Mesenchymal stem cell (in vitro differentiated cells and primary cell): ENCODE data around the gene CCL23.
"Not testable (repeated sequence)": the region's sequence is repeated elsewhere in the genome, so short reads cannot be mapped to it uniquely, and the experiment has no call there.

Source experiments
- DNase-seq: peaks from one replicate; pipeline ENCODE4 v3.0.0-alpha.2; 2013
- H2AFZ ChIP-seq: one replicate; pipeline ENCODE4 v1.6.1; 2013; ENCODE audit warnings: low read depth, mild to moderate bottlenecking, control low read depth, inconsistent platforms, low read length, moderate library complexity
- H2AK5ac ChIP-seq: 2 replicates; pipeline ENCODE4 v1.6.1; 2013; ENCODE audit warnings: low read length, moderate library complexity, mild to moderate bottlenecking, inconsistent platforms; ENCODE audit not compliant: severe bottlenecking
- H2BK120ac ChIP-seq: one replicate; pipeline ENCODE4 v1.6.1; 2013; ENCODE audit warnings: low read depth, mild to moderate bottlenecking, inconsistent platforms, low read length, moderate library complexity
- H2BK12ac ChIP-seq, 2 experiments: one replicate each; pipeline ENCODE4 v1.6.1; 2013; ENCODE audit warnings: inconsistent platforms in 2 of 2, low read length in 2 of 2, mild to moderate bottlenecking in 2 of 2, moderate library complexity in 2 of 2, control low read depth in 1 of 2
- H2BK15ac ChIP-seq: one replicate; pipeline ENCODE4 v1.6.1; 2013; ENCODE audit warnings: mild to moderate bottlenecking, low read depth, inconsistent platforms; ENCODE audit not compliant: poor library complexity, severe bottlenecking
- H2BK5ac ChIP-seq: 2 replicates; pipeline ENCODE4 v1.6.1; 2013; ENCODE audit warnings: low read depth, mild to moderate bottlenecking, low read length, control low read depth, inconsistent platforms; ENCODE audit not compliant: poor library complexity, severe bottlenecking
- H3K14ac ChIP-seq, 2 experiments: one replicate each; pipeline ENCODE4 v1.6.1; 2013; ENCODE audit warnings: inconsistent platforms in 2 of 2, low read length in 2 of 2, control low read depth in 1 of 2, mild to moderate bottlenecking in 1 of 2, moderate library complexity in 1 of 2
- H3K18ac ChIP-seq, 2 experiments: one replicate each; pipeline ENCODE4 v1.6.1; 2013; ENCODE audit warnings: inconsistent platforms in 2 of 2, low read length in 2 of 2, control low read depth in 1 of 2, low read depth in 1 of 2, mild to moderate bottlenecking in 1 of 2
- H3K23ac ChIP-seq, 2 experiments: one replicate each; pipeline ENCODE4 v1.6.1; 2013; ENCODE audit warnings: inconsistent platforms in 2 of 2, low read length in 2 of 2, mild to moderate bottlenecking in 2 of 2, moderate library complexity in 2 of 2, control low read depth in 1 of 2
- H3K27ac ChIP-seq: 2 replicates; pipeline ENCODE4 v1.5.1; 2013; ENCODE audit warnings: mild to moderate bottlenecking, moderate library complexity, low read length, control low read depth, inconsistent platforms; ENCODE audit not compliant: poor library complexity, severe bottlenecking
- H3K27me3 ChIP-seq, 2 experiments: 2 replicates each; pipeline versions ENCODE4 v1.6.1 to v1.7.0; 2013; ENCODE audit warnings: low read length in 2 of 2, mild to moderate bottlenecking in 2 of 2, moderate library complexity in 2 of 2, control low read depth in 1 of 2, inconsistent platforms in 1 of 2; ENCODE audit not compliant: control insufficient read depth in 1 of 2, insufficient read depth in 1 of 2
- H3K36me3 ChIP-seq, 2 experiments: 2 replicates each; pipeline versions ENCODE4 v1.6.1 to v1.7.0; 2013; ENCODE audit warnings: low read length in 2 of 2, control low read depth in 1 of 2, inconsistent platforms in 1 of 2, low read depth in 1 of 2, mild to moderate bottlenecking in 1 of 2; ENCODE audit not compliant: insufficient read depth in 2 of 2, control insufficient read depth in 1 of 2
- H3K4ac ChIP-seq, 2 experiments: one replicate each; pipeline ENCODE4 v1.6.1; 2013; ENCODE audit warnings: inconsistent platforms in 2 of 2, low read length in 2 of 2, mild to moderate bottlenecking in 2 of 2, moderate library complexity in 2 of 2, control low read depth in 1 of 2, low read depth in 1 of 2
- H3K4me1 ChIP-seq: 2 replicates; pipeline ENCODE4 v1.6.1; 2013; ENCODE audit warnings: low read depth, low read length, control low read depth; ENCODE audit not compliant: control insufficient read depth, insufficient read depth
- H3K4me2 ChIP-seq: 2 replicates; pipeline ENCODE4 v1.6.1; 2013; ENCODE audit warnings: low read length, mild to moderate bottlenecking, inconsistent platforms; ENCODE audit not compliant: poor library complexity, severe bottlenecking
- H3K4me3 ChIP-seq, 2 experiments: 2 replicates each; pipeline versions ENCODE4 v1.5.1 to v1.7.0; 2013; ENCODE audit warnings: low read length in 2 of 2, mild to moderate bottlenecking in 2 of 2, control low read depth in 1 of 2, low read depth in 1 of 2; ENCODE audit not compliant: insufficient read depth in 1 of 2
- H3K79me1 ChIP-seq: replicated peaks from 2 replicates; pipeline ENCODE4 v1.6.1; 2013; ENCODE audit warnings: mild to moderate bottlenecking, control low read depth, low read length, inconsistent platforms; ENCODE audit not compliant: poor library complexity, severe bottlenecking
- H3K9ac ChIP-seq: 2 replicates; pipeline ENCODE4 v1.7.0; 2013; ENCODE audit warnings: mild to moderate bottlenecking, low read length, moderate library complexity
- H3K9me3 ChIP-seq: 2 replicates; pipeline ENCODE4 v1.7.0; 2013; ENCODE audit warnings: mild to moderate bottlenecking, low read length; ENCODE audit not compliant: control insufficient read depth
- H4K8ac ChIP-seq: one replicate; pipeline ENCODE4 v1.6.1; 2013; ENCODE audit warnings: inconsistent platforms, mild to moderate bottlenecking, low read length, moderate library complexity
- H4K91ac ChIP-seq: one replicate; pipeline ENCODE4 v1.6.1; 2013; ENCODE audit warnings: mild to moderate bottlenecking, low read length, inconsistent platforms
- WGBS: methylation state at CpG from one replicate; pipeline ENCODE4 v1.1.7; 2013; ENCODE audit warnings: mixed read lengths; 5-methylcytosine and 5-hydroxymethylcytosine counted together

CCL23 gene

DNA sequence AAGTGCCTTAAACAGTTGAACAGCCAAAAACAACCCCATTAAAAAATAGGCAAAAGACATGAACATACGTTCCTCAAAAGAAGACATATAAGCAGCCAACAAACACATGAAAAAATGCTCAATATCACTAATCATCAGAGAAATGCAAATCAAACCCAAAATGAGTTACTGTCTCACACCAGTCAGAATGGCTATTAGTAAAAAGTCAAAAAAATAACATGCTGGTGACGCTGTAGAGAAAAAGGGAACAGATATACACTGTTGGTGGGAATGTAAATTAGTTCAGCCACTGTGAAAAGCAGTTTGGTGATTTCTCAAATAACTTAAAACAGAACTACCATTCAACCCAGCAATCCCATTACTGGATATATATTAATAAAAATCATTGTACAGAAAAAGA, 22.4 kb downstream of the CCL23 start:
- H2BK5ac ChIP-seq, H3K18ac ChIP-seq, H2AK5ac ChIP-seq, H3K4me3 ChIP-seq, H3K23ac ChIP-seq, H3K9me3 ChIP-seq, H2BK12ac ChIP-seq, H3K27ac ChIP-seq, H4K91ac ChIP-seq, H4K8ac ChIP-seq, H2BK15ac ChIP-seq, H2BK120ac ChIP-seq, H3K4me2 ChIP-seq, H3K4ac ChIP-seq, H3K79me1 ChIP-seq, H2AFZ ChIP-seq, H3K36me3 ChIP-seq, H3K4me1 ChIP-seq, DNase-seq, H3K14ac ChIP-seq, H3K9ac ChIP-seq: not testable (repeated sequence)
- H3K27me3 ChIP-seq = peaks cover 0 to 15% of the 10 kb centered on the region in 2 experiments
- WGBS = 75% methylated on average over 1 of the region's 2 CpGs

DNA sequence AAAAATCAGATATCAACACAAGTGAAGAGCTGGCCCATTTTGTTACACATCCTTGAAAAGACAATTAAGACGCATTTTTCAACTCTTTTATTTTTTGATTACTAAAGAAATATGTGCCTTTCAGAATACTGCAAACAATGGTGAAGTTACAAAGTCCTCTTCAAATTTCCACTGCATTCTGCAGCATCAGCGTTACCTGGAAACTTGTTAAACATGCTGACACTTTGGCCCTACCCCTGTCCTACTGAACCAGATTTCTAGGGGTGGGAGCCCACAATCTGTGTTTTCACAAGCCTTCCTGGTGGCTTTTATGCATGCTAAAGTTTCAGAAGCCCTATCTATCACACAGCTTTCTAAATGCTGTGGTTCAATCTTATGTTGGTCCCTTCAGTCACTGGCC, 26.7 kb downstream of the CCL23 start:
- Histone ChIP-seq H3K27ac (no peak overlapping the region), H3K9ac (no peak overlapping the region), H3K14ac (no peak overlapping the region), H3K4me2 (no peak overlapping the region), H3K18ac (no peak overlapping the region), H3K4ac (no peak overlapping the region), H3K27me3 (peaks cover 0 to 4% of the 10 kb centered on the region in 2 experiments), H4K8ac (no peak overlapping the region), H2BK5ac (no peak overlapping the region), H3K36me3 (no peaks in the 10 kb centered on the region), H3K9me3 (no peaks in the 10 kb centered on the region), H2AFZ (no peak overlapping the region), H3K4me3 (no peak overlapping the region), H3K79me1 (no peaks in the 10 kb centered on the region), H3K23ac (no peak overlapping the region), H2BK12ac (no peak overlapping the region), H3K4me1 (no peaks in the 10 kb centered on the region), H4K91ac (no peak overlapping the region), H2AK5ac (no peak overlapping the region), H2BK120ac (no peak overlapping the region), H2BK15ac (no peak overlapping the region)
- WGBS = 68% methylated on average over 1 of the region's 2 CpGs
- DNase-seq = no peak

DNA sequence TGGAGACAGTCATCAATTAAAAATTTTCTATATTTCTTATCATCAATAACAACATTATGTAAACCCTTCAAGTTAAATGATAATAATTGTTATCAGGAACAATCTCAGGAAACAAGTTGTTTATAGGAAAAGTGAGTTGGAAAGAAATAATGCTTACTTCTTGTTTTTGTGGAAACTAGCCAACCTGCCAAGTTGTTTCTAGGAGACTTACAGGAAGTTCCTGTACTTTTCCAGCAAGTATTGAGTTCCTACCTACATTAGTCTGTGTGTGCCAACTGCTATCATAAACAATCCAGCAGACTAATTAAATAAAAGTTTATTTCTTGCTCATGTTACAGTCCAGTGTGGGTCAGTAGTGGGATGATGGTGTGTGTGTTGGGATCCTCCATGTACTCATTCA, 29.6 kb downstream of the CCL23 start:
- H3K4me3 ChIP-seq = no peak overlapping the region
- H2BK15ac ChIP-seq = no peak overlapping the region
- no peak for DNase-seq
- no peak overlapping the region for H3K9ac ChIP-seq
- H3K4ac ChIP-seq = no peak overlapping the region
- H2BK120ac ChIP-seq = no peak overlapping the region
- H2AFZ ChIP-seq = no peak overlapping the region
- no peak overlapping the region for H2BK5ac ChIP-seq
- no peak overlapping the region for H3K18ac ChIP-seq
- H2BK12ac ChIP-seq = no peak overlapping the region
- no peaks in the 10 kb centered on the region for H3K4me1 ChIP-seq
- no peaks in the 10 kb centered on the region for H3K36me3 ChIP-seq
- H4K8ac ChIP-seq = no peak overlapping the region
- H4K91ac ChIP-seq = no peak overlapping the region
- no peak overlapping the region for H3K27ac ChIP-seq
- no peaks in the 10 kb centered on the region for H3K79me1 ChIP-seq
- H3K27me3 ChIP-seq = peaks cover 0 to 19% of the 10 kb centered on the region in 2 experiments
- H3K4me2 ChIP-seq = no peak overlapping the region
- no peak overlapping the region for H2AK5ac ChIP-seq
- H3K23ac ChIP-seq = no peak overlapping the region
- H3K14ac ChIP-seq = no peak overlapping the region
- H3K9me3 ChIP-seq = no peaks in the 10 kb centered on the region

DNA sequence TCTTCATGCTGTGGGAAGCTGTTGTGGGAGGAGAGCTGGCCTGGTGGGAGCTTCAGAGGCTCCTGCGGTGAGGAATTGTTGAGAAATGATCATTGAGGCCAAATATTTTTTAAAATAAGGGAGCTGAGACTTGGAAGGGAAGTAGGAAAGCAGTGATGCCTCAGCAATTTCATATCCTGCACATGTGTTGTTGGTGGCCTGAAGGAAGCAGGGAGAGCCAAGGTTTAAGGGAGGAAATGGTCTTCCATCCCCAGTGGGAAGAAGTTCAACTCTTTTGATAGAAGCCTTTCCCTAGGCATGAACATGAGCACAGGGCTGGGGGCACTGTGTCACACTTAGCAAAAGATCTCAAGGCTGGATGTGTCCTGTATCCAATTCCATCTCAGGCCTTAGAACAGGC, 31.1 kb downstream of the CCL23 start, which contains the start of gene CCL14:
TSS of gene CCL14 (minus strand) at position 87 of the 400 bp plus-strand sequence. CDS start at position 7, 80 bp downstream.
- Histone ChIP-seq H3K79me1 (no peaks in the 10 kb centered on the region), H3K27ac (no peak within 1 kb of the TSS), H4K91ac (no peak within 1 kb of the TSS), H2BK5ac (no peak within 1 kb of the TSS), H3K9ac (no peak within 1 kb of the TSS), H3K36me3 (no peaks in the 10 kb centered on the region), H2BK120ac (no peak within 1 kb of the TSS), H3K4me1 (no peaks in the 10 kb centered on the region), H3K4me3 (no peak within 1 kb of the TSS), H3K4me2 (no peak within 1 kb of the TSS), H3K27me3 (peaks cover 0 to 21% of the 10 kb centered on the region in 2 experiments), H3K14ac (no peak within 1 kb of the TSS), H2AFZ (no peak within 1 kb of the TSS), H2BK15ac (no peak within 1 kb of the TSS), H3K9me3 (no peaks in the 10 kb centered on the region), H4K8ac (no peak within 1 kb of the TSS), H3K23ac (no peak within 1 kb of the TSS), H2BK12ac (no peak within 1 kb of the TSS), H3K18ac (no peak within 1 kb of the TSS), H3K4ac (no peak within 1 kb of the TSS), H2AK5ac (no peak within 1 kb of the TSS)
- DNase-seq = no peak
- 68% methylated on average over 1 of the region's 1 CpG for WGBS
